Left forelimb (tissue), 1 donor: ENCODE data around the gene TARBP2.
"Not testable (repeated sequence)": the region's sequence is repeated elsewhere in the genome, so short reads cannot be mapped to it uniquely, and the experiment has no call there.

Source experiments
- DNase-seq: peaks from one replicate; pipeline ENCODE4 v3.0.0-alpha.2; 2018; ENCODE audit warnings: low spot score

The TARBP2 gene

DNA sequence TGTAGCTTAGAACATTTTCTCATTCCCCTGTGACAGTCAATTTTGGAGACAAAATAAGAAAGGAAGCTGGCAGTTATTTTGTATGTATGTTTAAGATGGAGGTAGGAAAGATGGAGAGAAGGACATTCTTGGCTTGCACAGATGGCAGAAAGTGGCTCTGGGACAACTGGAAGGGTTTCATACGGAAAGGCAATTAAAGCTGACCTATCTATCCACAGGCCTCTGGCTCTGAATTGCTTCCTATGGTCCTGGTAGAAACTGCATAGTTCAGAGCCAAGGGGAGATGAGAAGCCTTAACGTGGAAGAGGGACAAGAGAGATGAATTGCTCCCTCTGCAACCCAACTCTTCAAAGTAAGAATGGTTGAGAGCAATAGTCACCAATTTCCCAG lies 14.2 kb downstream of the TARBP2 start:
- no peak for DNase-seq

- no peak for DNase-seq
These were observed 15.8 kb downstream of the TARBP2 start for GRCh38 chr12:53516758-53517455.

DNA sequence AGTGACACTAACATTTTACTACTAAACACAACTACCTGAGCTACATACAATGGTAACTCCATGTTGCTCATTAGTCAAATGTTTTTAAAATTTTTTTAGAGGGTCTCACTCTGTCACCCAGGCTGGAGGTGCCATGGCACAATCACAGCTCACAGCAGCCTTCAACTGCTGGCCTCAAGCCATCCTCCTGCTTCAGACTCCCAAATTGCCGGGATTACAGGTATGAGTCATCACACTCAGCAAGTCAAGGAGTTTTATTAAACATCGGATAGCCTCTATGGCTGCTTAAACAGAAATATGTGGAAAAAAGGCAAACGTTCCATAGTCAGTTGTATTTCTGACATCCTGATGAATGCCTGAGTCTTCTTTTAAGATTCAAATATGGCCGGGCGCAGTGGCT lies 17.3 kb downstream of the TARBP2 start:
- no peak for DNase-seq

GRCh38 chr12:53523131-53523530 lies 22.0 kb downstream of the TARBP2 start:
- no peak for DNase-seq

DNA sequence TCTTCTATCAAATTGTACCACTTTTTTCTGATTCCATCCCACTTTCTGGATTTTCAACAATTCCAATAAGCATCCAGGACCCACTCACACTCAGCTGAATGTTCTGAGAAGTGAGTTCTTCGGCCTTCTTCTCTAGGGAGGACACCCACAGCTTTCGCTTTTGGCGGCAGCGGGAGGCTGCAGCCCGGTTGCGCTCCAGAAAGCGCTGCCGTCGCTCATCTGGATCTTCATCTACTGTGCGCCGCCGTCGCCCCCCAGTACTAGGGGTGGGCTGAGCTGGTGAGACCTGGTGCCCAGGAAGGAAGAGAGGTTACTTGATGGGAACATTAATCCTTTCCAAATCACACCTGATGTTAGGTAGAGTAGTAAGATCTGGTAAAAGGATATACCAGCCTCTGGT lies 23.4 kb downstream of the TARBP2 start:
- DNase-seq, result no peak

DNA sequence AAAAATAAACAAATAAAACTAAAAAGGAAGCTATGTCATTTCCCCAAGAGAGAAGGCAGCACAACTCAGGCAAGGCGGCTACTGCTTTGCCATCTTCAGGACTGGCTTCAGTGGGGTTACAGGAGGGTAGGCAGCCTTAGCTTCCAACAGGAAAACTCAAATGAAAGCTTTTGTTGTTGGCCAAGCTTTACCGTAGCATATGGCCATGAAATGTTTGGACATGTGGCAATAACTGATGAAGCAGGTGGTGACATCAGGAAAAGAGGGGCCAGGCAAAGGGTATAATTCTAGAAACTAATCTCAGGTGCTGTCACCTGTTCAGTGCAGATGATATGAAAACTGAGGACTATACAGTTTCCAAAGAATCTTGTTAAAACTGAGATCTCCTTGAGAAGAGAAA lies 29.0 kb downstream of the TARBP2 start:
- DNase-seq, result no peak

- no peak for DNase-seq
These were observed 29.8 kb downstream of the TARBP2 start for GRCh38 chr12:53530920-53531319.

DNA sequence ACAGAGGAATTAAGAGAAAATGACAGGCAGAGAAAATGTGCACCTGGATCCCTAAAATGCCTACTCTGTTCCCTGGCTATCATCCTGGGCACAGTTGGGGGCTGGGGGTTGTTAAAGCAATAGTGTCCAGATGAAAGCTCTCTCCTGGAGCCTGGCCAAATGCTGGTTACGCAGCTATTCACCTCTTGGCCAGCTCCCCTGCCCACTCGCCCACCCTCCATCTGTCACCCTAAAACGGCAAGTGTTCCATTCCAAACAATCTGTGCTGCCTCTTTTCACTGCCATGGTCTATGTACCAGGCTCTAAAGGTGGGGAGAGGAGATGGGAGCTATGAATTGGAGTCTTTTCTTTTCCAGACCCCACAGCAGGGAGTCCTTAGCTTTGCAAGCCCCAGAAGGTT lies 30.9 kb downstream of the TARBP2 start:
- no peak for DNase-seq

- DNase-seq, result no peak
These were observed 31.7 kb downstream of the TARBP2 start for GRCh38 chr12:53532524-53533445.

- no peak for DNase-seq
These were observed 32.4 kb downstream of the TARBP2 start for GRCh38 chr12:53533471-53533870.

GRCh38 chr12:53536962-53537361 lies 35.9 kb downstream of the TARBP2 start:
- DNase-seq, result no peak

DNA sequence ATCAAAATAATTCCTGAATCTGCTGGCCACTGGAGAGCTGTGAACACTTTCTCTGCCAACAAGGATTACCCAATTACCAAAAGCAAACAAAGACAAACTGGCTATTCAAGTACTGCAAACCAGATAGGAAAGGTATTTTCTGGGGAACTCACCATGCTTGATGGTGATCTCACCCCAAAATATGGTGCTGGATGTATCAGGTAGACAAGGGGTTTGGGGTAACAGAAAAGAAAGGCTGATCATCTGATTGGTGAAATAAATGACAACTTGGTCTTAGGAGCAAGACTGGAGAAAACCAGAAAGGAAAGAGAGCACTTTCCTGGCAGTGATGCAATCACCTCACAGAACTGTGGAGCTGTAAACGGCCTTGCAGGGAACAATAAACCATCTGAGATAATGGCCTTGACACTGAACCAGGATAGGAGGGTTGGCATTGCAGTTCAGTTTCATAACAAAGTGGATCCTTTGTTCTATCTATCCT lies 37.2 kb downstream of the TARBP2 start:
- DNase-seq, result no peak

- no peak for DNase-seq
These were observed 38.4 kb downstream of the TARBP2 start for GRCh38 chr12:53539526-53539925.

GRCh38 chr12:53543539-53543938 lies 42.5 kb downstream of the TARBP2 start:
- DNase-seq, result no peak

- DNase-seq, result not testable (repeated sequence)
These were observed 47.3 kb downstream of the TARBP2 start for GRCh38 chr12:53548354-53548753.

DNA sequence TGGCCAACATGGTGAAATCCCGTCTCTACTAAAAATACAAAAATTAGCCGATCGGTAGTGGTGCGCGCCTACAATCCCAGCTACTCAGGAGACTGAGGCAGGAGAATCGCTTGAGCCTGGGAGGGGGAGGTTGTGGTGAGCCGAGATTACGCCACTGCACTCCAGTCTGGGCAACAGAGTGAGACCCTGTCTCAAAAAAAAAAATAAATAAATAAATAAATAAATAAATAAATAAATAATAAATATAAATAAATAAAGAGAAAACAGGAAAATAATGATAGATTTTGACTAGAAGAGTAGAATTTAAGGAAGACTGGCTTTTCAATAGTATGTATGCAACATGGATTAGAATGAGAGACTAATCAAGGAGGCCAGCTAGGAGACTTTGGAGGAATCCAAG lies 49.0 kb downstream of the TARBP2 start:
- DNase-seq, result not testable (repeated sequence)

DNA sequence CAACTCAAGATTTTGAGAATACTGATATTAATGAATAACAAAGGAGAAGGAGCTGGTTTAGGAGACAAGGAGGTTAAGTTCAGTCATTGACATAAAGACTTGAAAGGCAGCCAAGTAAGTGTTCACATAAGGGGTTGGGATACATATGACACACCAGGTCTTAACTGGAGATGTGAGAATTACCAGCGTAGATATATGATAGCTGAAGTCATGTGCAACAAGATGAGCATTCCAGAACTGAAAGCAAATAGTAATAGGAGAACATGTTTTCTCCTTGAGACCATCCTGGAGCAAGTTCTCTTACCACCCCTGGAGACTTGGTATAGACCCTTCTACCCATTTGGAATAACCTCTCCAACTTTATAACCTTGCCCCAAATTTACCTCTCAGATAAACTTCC lies 49.5 kb downstream of the TARBP2 start:
- DNase-seq, result no peak

DNA sequence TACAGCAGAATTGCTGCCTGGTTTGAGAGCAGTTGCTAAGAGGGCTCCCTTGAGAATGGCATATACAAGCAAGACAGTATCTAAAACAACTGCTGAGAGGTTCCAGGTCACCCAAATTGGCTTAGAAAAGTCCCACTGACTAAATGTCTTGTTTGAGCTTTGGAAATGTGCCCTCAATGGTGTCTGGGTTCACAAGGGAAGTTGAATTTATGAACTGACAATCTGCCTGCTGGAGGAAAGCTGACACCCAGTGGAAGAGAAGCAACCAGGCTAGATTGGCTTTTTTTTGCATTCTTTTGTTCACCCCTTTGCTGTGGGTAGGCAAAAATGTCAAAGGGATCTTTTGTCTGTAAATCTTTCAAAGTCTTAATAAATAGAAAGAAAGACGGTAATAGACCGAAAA lies 50.8 kb downstream of the TARBP2 start:
- no peak for DNase-seq

- no peak for DNase-seq
These were observed 51.6 kb downstream of the TARBP2 start for GRCh38 chr12:53552361-53553327.
